ENCODE results near the gene UGT1A10. TPM values are rescaled to one million over a fixed set of nuclear protein-coding genes. Genes with fewer than 3 reads are reported as not detected.

The UGT1A10 gene
- total RNA-seq, 1 experiment from 2014 or later: not detected

GRCh38 chr2:233773854-233774253 is 137.6 kb downstream of the UGT1A10 start:
- no peaks in the 10 kb centered on the region for H3K27me3 ChIP-seq (ENCODE audit: insufficient read depth, low read length)
- H4K91ac ChIP-seq (ENCODE audit: insufficient read length, low read depth, low read length): no peak overlapping the region

More at GRCh38 chr2:233773854-233774253, 137.6 kb downstream of the UGT1A10 start:
- no peak overlapping the region for H3K56ac ChIP-seq (ENCODE audit: insufficient read length, low read depth, low read length)
- Mint-ChIP-seq H3K27ac (no peak overlapping the region), H3K4me1 (no peaks in the 10 kb centered on the region), H3K36me3 (ENCODE audit: insufficient read depth in 1 of 3, low read depth in 3 of 3) (peaks cover 1 to 4% (median 3%) of the 10 kb centered on the region in 3 experiments; a peak in 3 of 7 replicates), H3K4me3 (no peak overlapping the region), H3K9me3 (peaks cover 12 to 19% of the 10 kb centered on the region in 2 experiments; a peak in 4 of 5 replicates), H3K27me3 (ENCODE audit: low read depth) (no peaks in the 10 kb centered on the region)
- H3K14ac ChIP-seq (ENCODE audit: insufficient read depth, low read length): no peak overlapping the region
- no peaks in the 10 kb centered on the region for H3K23me2 ChIP-seq (ENCODE audit: insufficient read length, low read depth, low read length, poor library complexity, severe bottlenecking)
- H4K20me1 ChIP-seq (ENCODE audit: control insufficient read depth, insufficient read depth, insufficient read length): no peaks in the 10 kb centered on the region
- H2BK15ac ChIP-seq (ENCODE audit: low read depth, low read length): no peak overlapping the region
- H3K4ac ChIP-seq (ENCODE audit: low read depth, low read length): no peak overlapping the region
- H3T11ph ChIP-seq (ENCODE audit: low read length): no peak overlapping the region
- H2BK20ac ChIP-seq (ENCODE audit: low read depth, low read length, poor library complexity, severe bottlenecking): no peak overlapping the region
- DNase-seq: no peak
- no peak overlapping the region for H2AK5ac ChIP-seq (ENCODE audit: insufficient read length, low read length)
- peaks cover 4% of the 10 kb centered on the region for H3K9me3 ChIP-seq (ENCODE audit: control insufficient read depth, low read depth, low read length)
- H3K79me2 ChIP-seq (ENCODE audit: insufficient read depth, low read length): no peaks in the 10 kb centered on the region
- no peak overlapping the region for H2BK12ac ChIP-seq (ENCODE audit: insufficient read length, low read depth, low read length)
- no peak overlapping the region for H4K5ac ChIP-seq (ENCODE audit: insufficient read length, low read depth, low read length)
- H3K23ac ChIP-seq (ENCODE audit: insufficient read length, low read depth, low read length): no peak overlapping the region
- H2BK120ac ChIP-seq (ENCODE audit: low read depth, low read length, poor library complexity, severe bottlenecking): no peak overlapping the region
- no peak overlapping the region for H2AFZ ChIP-seq (ENCODE audit: low read length)
- no CpG with 5 or more reads among the region's 5 CpGs for WGBS (ENCODE audit: extremely low coverage, insufficient read length, low lambda C conversion rate)
- H3K79me1 ChIP-seq (ENCODE audit: insufficient read depth, low read depth, low read length, poor library complexity, severe bottlenecking): no peaks in the 10 kb centered on the region
- no peak overlapping the region for H3K18ac ChIP-seq (ENCODE audit: insufficient read length, low read depth, low read length)
- H4K8ac ChIP-seq (replicated peaks; ENCODE audit: insufficient read length, low read depth, low read length): no peak overlapping the region
- no peaks in the 10 kb centered on the region for H3K4me1 ChIP-seq (ENCODE audit: insufficient read depth, low read length)
- no peak overlapping the region for H3K9ac ChIP-seq (ENCODE audit: extremely low read depth, insufficient read length, low read length)
- H3K27ac ChIP-seq (ENCODE audit: insufficient read length, low read depth, low read length): no peak overlapping the region
- no peak for TF ChIP-seq CTCF (conservative IDR thresholded peaks at IDR 0.05)
- no peak overlapping the region for H3K4me2 ChIP-seq (ENCODE audit: insufficient read depth, insufficient read length, low read length)
- H2BK5ac ChIP-seq (ENCODE audit: insufficient read length, low read length): no peak overlapping the region
